ENCODE measurements around the gene PLA2G5. TPM values are rescaled to one million over a fixed set of nuclear protein-coding genes. Genes with fewer than 3 reads are reported as not detected.

Gene PLA2G5
- polyA plus RNA-seq, 3 donors = not detected

- H3K27ac ChIP-seq (ENCODE audit: low read depth in 1 of 2, low read length in 2 of 2) = no peak overlapping the region
- Mint-ChIP-seq H3K4me1 (peaks cover 23% of the 10 kb centered on the region), H3K9me3 (peaks cover 0 to 1% (median 0%) of the 10 kb centered on the region in 7 donors), H3K27ac (no peak overlapping the region), H3K36me3 (no peaks in the 10 kb centered on the region), H3K27me3 (ENCODE audit: low read depth in 3 of 3) (peaks cover 3 to 15% (median 14%) of the 10 kb centered on the region in 3 donors), H3K4me3 (no peak overlapping the region)
- intact Hi-C loops (cut with micrococcal nuclease) = no loop called here
- DNase-seq = no peak
- H3K9me3 ChIP-seq (replicated peaks in 1 of 2; ENCODE audit: control insufficient read depth in 1 of 2, insufficient read depth in 1 of 2, low read length in 2 of 2) = no peaks in the 10 kb centered on the region
- TF ChIP-seq CTCF (IDR thresholded peaks at IDR 0.05) = no peak
- no peaks in the 10 kb centered on the region for H3K36me3 ChIP-seq (replicated peaks in 1 of 2; ENCODE audit: control insufficient read depth in 1 of 2, insufficient read depth in 2 of 2, low read length in 2 of 2)
- H3K27me3 ChIP-seq (ENCODE audit: control insufficient read depth in 2 of 2, insufficient read depth in 2 of 2, low read length in 2 of 2) = peaks cover 0 to 2% of the 10 kb centered on the region in 2 donors
- WGBS (ENCODE audit: insufficient coverage) = 89% methylated on average over 3 of the region's 4 CpGs
- no peak overlapping the region for H2AFZ ChIP-seq (ENCODE audit: insufficient read depth, low read depth, low read length, poor library complexity, severe bottlenecking)
- H4K20me1 ChIP-seq (ENCODE audit: insufficient read depth, low read length) = no peaks in the 10 kb centered on the region
- H3K79me2 ChIP-seq (ENCODE audit: insufficient read depth, low read length) = no peaks in the 10 kb centered on the region
- peaks cover 14 to 20% of the 10 kb centered on the region in 2 donors for H3K4me1 ChIP-seq (ENCODE audit: control insufficient read depth in 1 of 2, insufficient read depth in 2 of 2, low read length in 2 of 2)
- H3K9ac ChIP-seq (ENCODE audit: insufficient read depth, low read length, poor library complexity, severe bottlenecking) = no peak overlapping the region
- H3K4me3 ChIP-seq (replicated peaks in 1 of 3; ENCODE audit: low read depth in 2 of 3, low read length in 3 of 3) = no peak overlapping the region
- no peak overlapping the region for H3K4me2 ChIP-seq (replicated peaks; ENCODE audit: extremely low read depth, low read length, poor library complexity, severe bottlenecking)
Measured at GRCh38 chr1:20120796-20121195, 50.8 kb downstream of the PLA2G5 start.

- WGBS (ENCODE audit: insufficient coverage) = 83% methylated on average over 2 of the region's 10 CpGs
- Mint-ChIP-seq H3K4me3 (no peak overlapping the region), H3K9me3 (peaks cover 0 to 10% (median 3%) of the 10 kb centered on the region in 7 donors), H3K36me3 (no peaks in the 10 kb centered on the region), H3K4me1 (peaks cover 39% of the 10 kb centered on the region), H3K27me3 (ENCODE audit: low read depth in 3 of 3) (peaks cover 2 to 13% (median 10%) of the 10 kb centered on the region in 3 donors), H3K27ac (peak overlapping the region in 3 of 7 donors; percentile 20 to 73 (median 24))
- TF ChIP-seq CTCF (IDR thresholded peaks at IDR 0.05) = no peak
- H3K9ac ChIP-seq (ENCODE audit: insufficient read depth, low read length, poor library complexity, severe bottlenecking) = no peak overlapping the region
- peaks cover 0 to 2% of the 10 kb centered on the region in 2 donors for H3K27me3 ChIP-seq (ENCODE audit: control insufficient read depth in 2 of 2, insufficient read depth in 2 of 2, low read length in 2 of 2)
- no peaks in the 10 kb centered on the region for H4K20me1 ChIP-seq (ENCODE audit: insufficient read depth, low read length)
- no peak overlapping the region for H3K27ac ChIP-seq (ENCODE audit: low read depth in 1 of 2, low read length in 2 of 2)
- no peak overlapping the region for H2AFZ ChIP-seq (ENCODE audit: insufficient read depth, low read depth, low read length, poor library complexity, severe bottlenecking)
- no peaks in the 10 kb centered on the region for H3K36me3 ChIP-seq (replicated peaks in 1 of 2; ENCODE audit: control insufficient read depth in 1 of 2, insufficient read depth in 2 of 2, low read length in 2 of 2)
- no peaks in the 10 kb centered on the region for H3K9me3 ChIP-seq (replicated peaks in 1 of 2; ENCODE audit: control insufficient read depth in 1 of 2, insufficient read depth in 1 of 2, low read length in 2 of 2)
- no peak overlapping the region for H3K4me2 ChIP-seq (replicated peaks; ENCODE audit: extremely low read depth, low read length, poor library complexity, severe bottlenecking)
- intact Hi-C loops (cut with micrococcal nuclease) = no loop called here
- no peak overlapping the region for H3K4me3 ChIP-seq (replicated peaks in 1 of 3; ENCODE audit: low read depth in 2 of 3, low read length in 3 of 3)
- H3K79me2 ChIP-seq (ENCODE audit: insufficient read depth, low read length) = no peaks in the 10 kb centered on the region
- peaks cover 20 to 34% of the 10 kb centered on the region in 2 donors for H3K4me1 ChIP-seq (ENCODE audit: control insufficient read depth in 1 of 2, insufficient read depth in 2 of 2, low read length in 2 of 2)
- no peak for DNase-seq
Measured at GRCh38 chr1:20123722-20124455, 53.9 kb downstream of the PLA2G5 start.
